GM23248 (cell line): Measurements from ENCODE around the gene MXI1.

Source experiments
- EZH2 ChIP-seq: fragments of 200-600 bp; sonication (generic); IDR thresholded peaks from 2 replicates; pipeline ENCODE4 v1.6.1; 2018; ENCODE audit warnings: antibody characterized with exemption, mild to moderate bottlenecking; ENCODE audit not compliant: insufficient read depth, poor library complexity, severe bottlenecking
- EZH2phosphoT487 ChIP-seq: fragments of 200-600 bp; sonication (generic); IDR thresholded peaks from 2 replicates; pipeline ENCODE4 v1.6.1; 2018; ENCODE audit warnings: antibody characterized with exemption, moderate library complexity, mild to moderate bottlenecking, low read depth; ENCODE audit not compliant: insufficient read depth

GRCh38 chr10:110223298-110223925 lies 16.0 kb downstream of the MXI1 start:
- TF ChIP-seq EZH2 (no peak), EZH2phosphoT487 (no peak)
